C4-2B (cell line): ENCODE results near the gene PPCDC.

Experiments used
- H3K27ac ChIP-seq: fragments of 450-650 bp; 2 replicates; pipeline ENCODE4 v1.5.1; 2017
- ZFX ChIP-seq: fragments of 450-650 bp; IDR thresholded peaks from 2 replicates; pipeline ENCODE4 v1.6.1; 2017
- TF ChIP-seq, protein P1 (sequence below): fragments of 450-650 bp; conservative IDR thresholded peaks from 2 replicates; pipeline ENCODE4 v1.5.1; 2017; ENCODE audit warnings: mild to moderate bottlenecking

PPCDC gene, protein sequence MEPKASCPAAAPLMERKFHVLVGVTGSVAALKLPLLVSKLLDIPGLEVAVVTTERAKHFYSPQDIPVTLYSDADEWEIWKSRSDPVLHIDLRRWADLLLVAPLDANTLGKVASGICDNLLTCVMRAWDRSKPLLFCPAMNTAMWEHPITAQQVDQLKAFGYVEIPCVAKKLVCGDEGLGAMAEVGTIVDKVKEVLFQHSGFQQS

DNA sequence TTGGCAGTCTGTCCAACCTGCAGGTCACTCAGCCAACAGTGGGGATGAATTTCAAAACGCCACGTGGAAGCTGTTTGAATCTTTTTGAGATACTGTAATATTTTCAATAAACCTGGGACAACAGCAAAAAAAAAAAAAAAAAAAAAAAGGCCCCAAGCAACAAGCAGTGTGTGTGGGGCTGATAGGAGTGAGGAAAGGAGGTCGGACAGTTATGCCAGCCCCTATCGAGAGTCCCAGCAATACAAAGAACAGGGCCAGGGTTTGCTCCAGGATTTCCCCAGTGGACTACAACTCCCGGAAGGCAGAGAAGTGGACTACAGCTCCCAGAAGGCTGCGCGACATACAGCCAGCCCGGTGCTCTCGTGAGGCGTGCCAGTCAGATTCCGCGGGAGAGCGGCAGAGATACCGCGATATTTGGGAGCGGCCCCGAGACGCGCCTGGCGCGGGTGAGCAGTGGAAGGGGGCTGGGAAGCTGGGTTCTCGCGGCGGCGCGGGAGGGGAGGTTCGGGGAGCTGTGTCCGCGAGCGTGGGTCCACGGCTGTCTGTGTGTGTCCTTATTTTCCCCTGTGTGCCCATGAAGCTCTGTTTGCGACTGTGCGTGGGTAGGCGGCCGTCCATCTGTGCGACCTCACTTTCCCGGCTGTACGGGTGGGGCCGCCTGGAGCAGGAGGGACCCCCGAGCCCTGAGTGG, at the start of gene PPCDC:
Gene PPCDC (plus strand): TSS at position 410 of the 691 bp plus-strand sequence. CDS start 4,729 bp downstream, outside the sequence.
- peak within 1 kb of the TSS; percentile 93 for H3K27ac ChIP-seq

DNA sequence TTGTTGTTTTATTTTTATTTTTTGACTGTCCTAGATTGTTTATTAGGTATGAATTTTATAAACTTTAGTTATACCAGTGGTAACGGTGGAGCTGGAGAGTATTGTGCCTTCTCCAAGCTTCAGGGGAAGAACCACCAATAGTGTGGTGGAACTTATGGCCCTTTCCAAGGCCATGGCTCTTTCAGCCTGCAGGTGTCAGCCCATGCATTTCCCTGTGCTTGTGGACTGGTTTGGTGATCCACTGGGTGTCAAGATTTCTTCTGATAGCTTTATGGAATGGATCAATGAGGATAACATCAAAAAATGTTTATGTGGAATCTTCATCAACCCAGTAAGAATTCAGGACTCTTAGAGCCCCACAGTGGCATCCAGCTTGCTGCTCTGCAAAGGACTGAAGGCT, 47.2 kb upstream of the PPCDC start:
- no peak overlapping the region for H3K27ac ChIP-seq
- TF ChIP-seq ZFX, result no peak
- TF ChIP-seq, protein P1, sequence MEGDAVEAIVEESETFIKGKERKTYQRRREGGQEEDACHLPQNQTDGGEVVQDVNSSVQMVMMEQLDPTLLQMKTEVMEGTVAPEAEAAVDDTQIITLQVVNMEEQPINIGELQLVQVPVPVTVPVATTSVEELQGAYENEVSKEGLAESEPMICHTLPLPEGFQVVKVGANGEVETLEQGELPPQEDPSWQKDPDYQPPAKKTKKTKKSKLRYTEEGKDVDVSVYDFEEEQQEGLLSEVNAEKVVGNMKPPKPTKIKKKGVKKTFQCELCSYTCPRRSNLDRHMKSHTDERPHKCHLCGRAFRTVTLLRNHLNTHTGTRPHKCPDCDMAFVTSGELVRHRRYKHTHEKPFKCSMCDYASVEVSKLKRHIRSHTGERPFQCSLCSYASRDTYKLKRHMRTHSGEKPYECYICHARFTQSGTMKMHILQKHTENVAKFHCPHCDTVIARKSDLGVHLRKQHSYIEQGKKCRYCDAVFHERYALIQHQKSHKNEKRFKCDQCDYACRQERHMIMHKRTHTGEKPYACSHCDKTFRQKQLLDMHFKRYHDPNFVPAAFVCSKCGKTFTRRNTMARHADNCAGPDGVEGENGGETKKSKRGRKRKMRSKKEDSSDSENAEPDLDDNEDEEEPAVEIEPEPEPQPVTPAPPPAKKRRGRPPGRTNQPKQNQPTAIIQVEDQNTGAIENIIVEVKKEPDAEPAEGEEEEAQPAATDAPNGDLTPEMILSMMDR, result no peak

More for the DNA sequence above, at the start of gene PPCDC:
- TF ChIP-seq, protein P1, result no peak
- TF ChIP-seq ZFX, result no peak

DNA sequence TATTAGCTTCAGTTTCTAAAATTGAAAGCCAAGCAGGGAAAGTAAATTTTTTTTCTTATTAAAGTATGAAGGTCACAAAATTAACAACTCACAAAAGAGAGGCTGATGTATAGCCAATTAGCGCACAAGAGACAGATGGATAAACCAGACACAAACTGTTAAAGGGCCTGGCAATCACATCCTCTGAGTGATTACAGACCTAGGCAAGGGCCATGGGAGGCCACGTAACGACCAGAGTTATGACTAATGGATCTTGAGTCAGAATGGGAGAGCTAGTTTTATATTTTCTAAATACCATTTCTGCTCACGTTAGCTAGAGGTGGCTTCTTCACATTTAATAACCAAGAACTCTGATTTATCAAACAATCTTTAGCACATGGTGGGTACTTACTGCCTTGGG, 45.8 kb upstream of the PPCDC start:
- TF ChIP-seq, protein P1, result no peak
- TF ChIP-seq ZFX, result no peak
- H3K27ac ChIP-seq, result no peak overlapping the region

DNA sequence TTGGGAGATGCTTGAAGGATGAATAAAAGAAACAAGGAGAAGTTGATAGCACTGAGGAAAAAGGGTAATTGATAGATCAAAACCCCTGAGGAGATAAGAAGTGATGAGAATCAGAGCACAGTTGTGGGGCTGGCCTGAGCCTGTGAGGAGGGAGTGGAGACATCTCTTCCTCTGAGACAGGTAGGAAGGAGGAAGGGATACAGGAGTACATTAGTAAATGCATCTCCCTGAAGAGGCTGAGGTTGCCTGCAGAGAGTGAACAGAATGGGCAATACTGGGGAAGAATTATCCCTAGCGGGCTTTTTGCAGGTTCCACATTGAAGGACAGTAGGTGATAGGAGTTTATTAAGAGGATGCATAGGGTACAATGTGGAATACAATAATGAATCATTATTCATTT, 45.3 kb upstream of the PPCDC start:
- TF ChIP-seq, protein P1, result no peak
- no peak for TF ChIP-seq ZFX
- no peak overlapping the region for H3K27ac ChIP-seq

DNA sequence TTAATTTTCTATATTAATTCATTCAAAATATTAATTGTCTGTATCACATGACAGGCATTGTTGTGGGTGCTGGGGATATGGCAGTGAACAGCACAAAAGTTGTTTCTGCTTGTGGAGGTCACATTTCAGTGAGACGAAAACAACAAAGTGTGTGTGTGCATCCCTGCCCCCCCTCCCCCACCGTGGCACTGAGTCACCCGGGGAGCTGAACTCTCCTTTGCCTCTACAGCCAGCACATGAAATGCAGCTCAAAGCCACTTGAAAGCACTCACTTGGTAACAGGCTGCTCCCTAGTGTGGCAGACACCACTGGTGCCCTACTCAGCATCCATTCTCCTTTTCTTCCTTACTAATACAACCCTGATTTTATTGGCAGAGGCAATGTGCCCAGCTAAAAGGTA, 44.9 kb upstream of the PPCDC start:
- no peak overlapping the region for H3K27ac ChIP-seq
- no peak for TF ChIP-seq ZFX
- TF ChIP-seq, protein P1, result no peak

DNA sequence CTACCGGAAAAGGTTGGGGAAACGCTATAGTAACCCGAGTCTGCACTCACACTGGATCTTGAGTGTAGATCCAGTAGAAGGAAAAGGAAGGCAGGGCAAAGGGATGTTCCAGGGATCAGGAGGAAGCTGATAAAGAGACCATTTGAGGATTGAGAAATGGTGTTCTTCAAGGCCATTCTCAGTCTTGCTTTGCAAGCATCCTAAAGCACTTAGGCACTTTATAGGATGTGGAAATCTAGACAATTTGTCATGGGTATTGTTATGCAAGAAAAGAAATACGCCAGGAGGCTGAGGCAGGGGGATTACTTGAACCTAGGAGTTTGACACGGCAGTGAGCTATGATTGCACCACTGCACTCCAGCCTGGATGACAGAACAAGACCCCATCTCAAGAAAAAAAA, 41.2 kb upstream of the PPCDC start:
- no peak overlapping the region for H3K27ac ChIP-seq
- no peak for TF ChIP-seq ZFX
- TF ChIP-seq, protein P1, result no peak

DNA sequence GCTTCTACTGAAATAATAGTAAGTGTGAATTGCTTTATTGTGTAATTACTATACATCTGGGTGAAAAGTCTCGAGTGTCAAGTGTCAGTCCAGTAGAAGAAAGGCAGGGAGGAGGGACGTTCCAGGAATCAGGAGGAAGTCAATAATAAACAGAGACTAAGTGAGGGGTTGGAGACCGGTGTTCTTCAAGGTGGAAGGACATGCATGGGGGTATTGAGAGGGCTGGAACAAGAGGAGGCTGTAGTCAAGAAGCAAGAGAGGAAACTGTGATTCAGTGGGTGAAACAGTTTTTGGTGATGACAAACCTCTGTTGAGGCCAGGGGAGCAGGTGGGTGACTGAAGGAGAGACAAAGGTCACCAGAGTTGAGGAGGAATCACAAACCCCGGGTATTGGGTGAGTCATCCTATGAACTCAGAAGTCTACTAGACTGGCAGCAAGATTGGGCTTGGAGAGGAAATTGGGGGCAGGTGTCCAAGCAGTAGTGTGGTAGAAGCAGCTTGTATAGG, 39.6 kb upstream of the PPCDC start:
- no peak overlapping the region for H3K27ac ChIP-seq
- no peak for TF ChIP-seq ZFX
- TF ChIP-seq, protein P1, result no peak
